Esophagus squamous epithelium (tissue), 5 donors: ENCODE data around the gene SPRR2D. TPM values are rescaled to one million over a fixed set of nuclear protein-coding genes. Genes with fewer than 3 reads are reported as not detected.
"Not testable (repeated sequence)": the region's sequence is repeated elsewhere in the genome, so short reads cannot be mapped to it uniquely, and the experiment has no call there.

Experiments used
- DNase-seq: peaks from one replicate; lab custom pipeline; 2025; lab: John Stamatoyannopoulos, UW
- H3K27ac ChIP-seq, 4 donors: fragments of 200-600 bp; sonication (generic); one replicate each; pipeline ENCODE4 v1.5.1; 2016 to 2019; ENCODE audit warnings: mild to moderate bottlenecking in 1 of 4
- H3K27me3 ChIP-seq, 4 donors: fragments of 200-600 bp; sonication (generic); 1 replicate in 3 of 4; 2 replicates in 1 of 4; pipeline versions ENCODE4 v1.5.1 to v1.6.0; 2017 to 2021; ENCODE audit warnings: antibody characterized with exemption in 1 of 4
- H3K36me3 ChIP-seq, 3 donors: fragments of 200-600 bp; sonication (generic); one replicate each; pipeline ENCODE4 v1.5.1; 2016 to 2019
- H3K4me1 ChIP-seq, 3 donors: fragments of 200-600 bp; sonication (generic); one replicate each; pipeline ENCODE4 v1.5.1; 2017 to 2019
- H3K4me3 ChIP-seq, 4 donors: fragments of 200-600 bp; sonication (generic); 1 replicate in 3 of 4; 2 replicates in 1 of 4; pipeline ENCODE4 v1.5.1; 2016 to 2019; ENCODE audit warnings: mild to moderate bottlenecking in 2 of 4, moderate library complexity in 1 of 4
- H3K9me3 ChIP-seq, 3 donors: fragments of 200-600 bp; sonication (generic); one replicate each; pipeline ENCODE4 v1.5.1; 2016 to 2019
- CTCF ChIP-seq, 6 experiments: fragments of 450-650 bp in 4 of 6; fragments of 200-600 bp in 2 of 6; sonication (generic) in 2 of 6; IDR thresholded peaks; one replicate each; pipeline ENCODE4 v1.5.1; 2016 to 2019; ENCODE audit warnings: antibody characterized with exemption in 6 of 6, mild to moderate bottlenecking in 4 of 6, moderate library complexity in 4 of 6
- POLR2A ChIP-seq, 4 donors: fragments of 450-650 bp; IDR thresholded peaks; one replicate each; pipeline ENCODE4 v1.6.1; 2017; ENCODE audit warnings: antibody characterized with exemption in 4 of 4, mild to moderate bottlenecking in 4 of 4, moderate library complexity in 3 of 4
- WGBS, 2 donors: methylation state at CpG; one replicate each; pipeline ENCODE4 v1.1.5; 2018; 5-methylcytosine and 5-hydroxymethylcytosine counted together
- intact Hi-C: fragments of 100-400 bp; cut with DNase I; formaldehyde crosslinking; loops from one replicate; pipeline ENCODE4 v1.15.0; 2022
- total RNA-seq, 4 donors: library from RNA; depleted of rRNA; stranded (reverse); fragments of >200 nt; gene quantifications; one replicate each; pipeline ENCODE4 v1.1.0, GENCODE V29; 2016
- donor health status: DM: yes; HTN: yes; CAD: no.

The SPRR2D gene
- total RNA-seq, 4 donors from 2014 or later: 8.2 to 1,680 (median 542) TPM

GRCh38 chr1:153030895-153031294 is 10.0 kb downstream of the SPRR2D start, which contains the start of gene SPRR1B:
TSS of gene SPRR1B (plus strand) at chr1:153031203. CDS start at chr1:153032346, 1,143 bp downstream.
- H3K4me1 ChIP-seq: peaks cover 0 to 39% (median 4%) of the 10 kb centered on the region in 3 donors
- H3K4me3 ChIP-seq: peak within 1 kb of the TSS in 3 of 4 donors; percentile 8 to 41 (median 24)
- no peaks in the 10 kb centered on the region for H3K9me3 ChIP-seq
- no peaks in the 10 kb centered on the region for H3K36me3 ChIP-seq
- DNase-seq: no peak
- H3K27ac ChIP-seq: peak within 1 kb of the TSS; percentile 55 to 67 (median 58)
- no peaks in the 10 kb centered on the region for H3K27me3 ChIP-seq
- TF ChIP-seq CTCF (IDR thresholded peaks at IDR 0.05) (no peak), POLR2A (IDR thresholded peaks at IDR 0.05) (no peak)
- intact Hi-C loops: no loop called here

GRCh38 chr1:153028766-153029165 is 12.2 kb downstream of the SPRR2D start:
- TF ChIP-seq CTCF (IDR thresholded peaks at IDR 0.05) (no peak), POLR2A (IDR thresholded peaks at IDR 0.05) (no peak)
- Histone ChIP-seq H3K9me3 (no peaks in the 10 kb centered on the region), H3K27ac (no peak overlapping the region), H3K27me3 (no peaks in the 10 kb centered on the region), H3K36me3 (no peaks in the 10 kb centered on the region), H3K4me3 (no peak overlapping the region), H3K4me1 (peaks cover 0 to 33% (median 4%) of the 10 kb centered on the region in 3 donors)
- intact Hi-C loops: no loop called here
- WGBS, 2 donors: 61 to 83% methylated on average over 1 of the region's 1 CpG
- DNase-seq: no peak

- Histone ChIP-seq H3K27me3 (no peaks in the 10 kb centered on the region), H3K4me1 (peaks cover 0 to 5% (median 0%) of the 10 kb centered on the region in 3 donors), H3K36me3 (no peaks in the 10 kb centered on the region), H3K4me3 (no peak overlapping the region), H3K9me3 (no peaks in the 10 kb centered on the region), H3K27ac (no peak overlapping the region)
- WGBS, 2 donors: 21 to 48% methylated on average over 1 of the region's 1 CpG
- DNase-seq: no peak
- intact Hi-C loops: no loop called here
- TF ChIP-seq CTCF (IDR thresholded peaks at IDR 0.05): no peak
- no peak for TF ChIP-seq POLR2A (IDR thresholded peaks at IDR 0.05)
These were observed 15.1 kb downstream of the SPRR2D start for GRCh38 chr1:153025797-153026196.

GRCh38 chr1:153024413-153024812 is 16.5 kb downstream of the SPRR2D start:
- Histone ChIP-seq H3K4me3 (no peak overlapping the region), H3K9me3 (no peaks in the 10 kb centered on the region), H3K36me3 (no peaks in the 10 kb centered on the region), H3K27me3 (no peaks in the 10 kb centered on the region), H3K27ac (no peak overlapping the region), H3K4me1 (no peaks in the 10 kb centered on the region)
- no peak for DNase-seq
- WGBS, 2 donors: 75 to 77% methylated on average over 1 of the region's 1 CpG
- TF ChIP-seq CTCF (IDR thresholded peaks at IDR 0.05) (no peak), POLR2A (IDR thresholded peaks at IDR 0.05) (no peak)
- intact Hi-C loops: no loop called here

GRCh38 chr1:153023109-153023508 is 17.8 kb downstream of the SPRR2D start:
- no peak for TF ChIP-seq POLR2A (IDR thresholded peaks at IDR 0.05)
- no peak for TF ChIP-seq CTCF (IDR thresholded peaks at IDR 0.05)
- H3K27me3 ChIP-seq: no peaks in the 10 kb centered on the region
- 76 to 78% methylated on average over 4 to 5 of the region's 7 CpGs for whole genome bisulfite sequencing, 2 donors
- H3K4me1 ChIP-seq: peaks cover 0 to 10% (median 0%) of the 10 kb centered on the region in 3 donors
- no peak overlapping the region for H3K4me3 ChIP-seq
- intact Hi-C loops: no loop called here
- H3K36me3 ChIP-seq: peaks cover 0 to 5% (median 0%) of the 10 kb centered on the region in 3 donors
- no peaks in the 10 kb centered on the region for H3K9me3 ChIP-seq
- no peak overlapping the region for H3K27ac ChIP-seq
- no peak for DNase-seq

- DNase-seq, H3K27ac ChIP-seq, intact Hi-C loops, H3K9me3 ChIP-seq, H3K36me3 ChIP-seq, H3K27me3 ChIP-seq, H3K4me3 ChIP-seq: not testable (repeated sequence)
- peaks cover 0 to 13% (median 0%) of the 10 kb centered on the region in 3 donors for H3K4me1 ChIP-seq
- 65 to 81% methylated on average over 9 of the region's 9 CpGs for WGBS, 2 donors
These were observed 18.6 kb downstream of the SPRR2D start for GRCh38 chr1:153022340-153022739.

GRCh38 chr1:153021829-153022228 is 19.1 kb downstream of the SPRR2D start:
- H3K27ac ChIP-seq, DNase-seq, H3K4me3 ChIP-seq, H3K36me3 ChIP-seq, intact Hi-C loops, H3K27me3 ChIP-seq, H3K9me3 ChIP-seq: not testable (repeated sequence)
- WGBS, 2 donors: 43 to 47% methylated on average over 2 of the region's 2 CpGs
- H3K4me1 ChIP-seq: peaks cover 0 to 13% (median 0%) of the 10 kb centered on the region in 3 donors

GRCh38 chr1:153011235-153011758 is 29.6 kb downstream of the SPRR2D start:
- H3K4me3 ChIP-seq, H3K27me3 ChIP-seq, H3K4me1 ChIP-seq, H3K9me3 ChIP-seq, intact Hi-C loops, H3K27ac ChIP-seq, H3K36me3 ChIP-seq, DNase-seq: not testable (repeated sequence)
- 80 to 81% methylated on average over 6 to 8 of the region's 8 CpGs for WGBS, 2 donors
